Vagina (tissue), 2 donors: ENCODE measurements around the gene ALDH3B1. TPM values are rescaled to one million over a fixed set of nuclear protein-coding genes. Genes with fewer than 3 reads are reported as not detected.

Experiments
- DNase-seq, 2 donors: peaks; one replicate each; pipeline ENCODE4 v3.0.0-alpha.2; 2017; ENCODE audit errors: extremely low spot score in 2 of 2
- H3K27ac ChIP-seq: fragments of 200-600 bp; sonication (generic); one replicate; pipeline ENCODE4 v1.5.1; 2019
- H3K27me3 ChIP-seq: fragments of 200-600 bp; sonication (generic); one replicate; pipeline ENCODE4 v1.5.1; 2019
- H3K36me3 ChIP-seq, 2 donors: fragments of 200-600 bp; sonication (generic); one replicate each; pipeline ENCODE4 v1.5.1; 2017 to 2019
- H3K4me1 ChIP-seq: fragments of 200-600 bp; sonication (generic); one replicate; pipeline ENCODE4 v1.5.1; 2019
- H3K4me3 ChIP-seq, 2 donors: fragments of 200-600 bp; sonication (generic); 1 replicate in 1 of 2; 2 replicates in 1 of 2; pipeline ENCODE4 v1.5.1; 2016 to 2019
- H3K9me3 ChIP-seq: fragments of 200-600 bp; sonication (generic); one replicate; pipeline ENCODE4 v1.5.1; 2019
- CTCF ChIP-seq, 3 experiments: fragments of 450-650 bp in 2 of 3; fragments of 200-600 bp in 1 of 3; sonication (generic) in 1 of 3; IDR thresholded peaks; one replicate each; pipeline ENCODE4 v1.5.1; 2017 to 2019; ENCODE audit warnings: antibody characterized with exemption in 3 of 3, mild to moderate bottlenecking in 2 of 3, moderate library complexity in 2 of 3
- POLR2A ChIP-seq, 2 donors: fragments of 450-650 bp; IDR thresholded peaks; one replicate each; pipeline ENCODE4 v1.6.1; 2017; ENCODE audit warnings: antibody characterized with exemption in 2 of 2, mild to moderate bottlenecking in 2 of 2, moderate library complexity in 2 of 2
- POLR2AphosphoS5 ChIP-seq, 2 donors: sonication (generic); formaldehyde crosslinking; IDR thresholded peaks; one replicate each; pipeline ENCODE4 v1.9.0; 2017; ENCODE audit warnings: antibody characterized with exemption in 2 of 2, mild to moderate bottlenecking in 2 of 2, low read depth in 1 of 2; ENCODE audit not compliant: insufficient read depth in 1 of 2
- intact Hi-C: fragments of 100-400 bp; cut with DNase I; formaldehyde crosslinking; loops from one replicate; pipeline ENCODE4 v1.15.1; 2023
- total RNA-seq: library from RNA; depleted of rRNA; stranded (reverse); fragments of >200 nt; gene quantifications from one replicate; pipeline ENCODE4 v1.2.3, GENCODE V29; 2016

ALDH3B1 gene
- total RNA-seq, 1 donor from 2014 or later, result 22.1 TPM

- H3K4me1 ChIP-seq, result peaks cover 18% of the 10 kb centered on the region
- H3K9me3 ChIP-seq, result no peaks in the 10 kb centered on the region
- TF ChIP-seq POLR2A (IDR thresholded peaks at IDR 0.05) (no peak), CTCF (IDR thresholded peaks at IDR 0.05) (no peak), POLR2AphosphoS5 (IDR thresholded peaks at IDR 0.05; ENCODE audit: insufficient read depth in 1 of 2, low read depth in 1 of 2) (no peak)
- DNase-seq, result no peak
- no peak overlapping the region for H3K4me3 ChIP-seq
- intact Hi-C loops, result no loop called here
- no peak overlapping the region for H3K27ac ChIP-seq
- no peaks in the 10 kb centered on the region for H3K27me3 ChIP-seq
- no peaks in the 10 kb centered on the region for H3K36me3 ChIP-seq
Observed at GRCh38 chr11:67999201-67999629, 10.9 kb upstream of the ALDH3B1 start.

- H3K36me3 ChIP-seq, result no peaks in the 10 kb centered on the region
- peaks cover 23% of the 10 kb centered on the region for H3K4me1 ChIP-seq
- TF ChIP-seq POLR2A (IDR thresholded peaks at IDR 0.05) (no peak), CTCF (IDR thresholded peaks at IDR 0.05) (no peak), POLR2AphosphoS5 (IDR thresholded peaks at IDR 0.05; ENCODE audit: insufficient read depth in 1 of 2, low read depth in 1 of 2) (no peak)
- H3K4me3 ChIP-seq, result no peak overlapping the region
- intact Hi-C loops, result no loop called here
- no peaks in the 10 kb centered on the region for H3K9me3 ChIP-seq
- H3K27me3 ChIP-seq, result no peaks in the 10 kb centered on the region
- no peak for DNase-seq
- no peak overlapping the region for H3K27ac ChIP-seq
Observed at GRCh38 chr11:67999704-68000103, 10.4 kb upstream of the ALDH3B1 start.

GRCh38 chr11:68002575-68002937, 7.6 kb upstream of the ALDH3B1 start:
- Histone ChIP-seq H3K9me3 (no peaks in the 10 kb centered on the region), H3K27ac (no peak overlapping the region), H3K36me3 (no peaks in the 10 kb centered on the region), H3K4me1 (peaks cover 24% of the 10 kb centered on the region), H3K27me3 (no peaks in the 10 kb centered on the region), H3K4me3 (peak overlapping the region; percentile 71 to 84)
- TF ChIP-seq CTCF (IDR thresholded peaks at IDR 0.05), result peak in 1 of 3 experiments; percentile 7
- no peak for TF ChIP-seq POLR2A (IDR thresholded peaks at IDR 0.05)
- no peak for DNase-seq
- intact Hi-C loops, result no loop called here

GRCh38 chr11:68002938-68003845, 6.9 kb upstream of the ALDH3B1 start:
- H3K9me3 ChIP-seq, result no peaks in the 10 kb centered on the region
- peak overlapping the region; percentile 78 for H3K27ac ChIP-seq
- no peaks in the 10 kb centered on the region for H3K36me3 ChIP-seq
- intact Hi-C loops, result no loop called here
- H3K4me3 ChIP-seq, result peak overlapping the region; percentile 71 to 84
- no peaks in the 10 kb centered on the region for H3K27me3 ChIP-seq
- no peak for TF ChIP-seq POLR2AphosphoS5 (IDR thresholded peaks at IDR 0.05; ENCODE audit: insufficient read depth in 1 of 2, low read depth in 1 of 2)
- TF ChIP-seq POLR2A (IDR thresholded peaks at IDR 0.05), result no peak
- no peak for TF ChIP-seq CTCF (IDR thresholded peaks at IDR 0.05)
- H3K4me1 ChIP-seq, result peaks cover 27% of the 10 kb centered on the region
- DNase-seq, result no peak
